GM12878 (cell line): ENCODE measurements around the gene MCM3AP. TPM values are rescaled to one million over a fixed set of nuclear protein-coding genes. Genes with fewer than 3 reads are reported as not detected.

Experiments used
- ATAC-seq: fragments of 200-7000 bp; cut with Tn5 transposase; 3 replicates; pipeline ENCODE4 v1.9.1; 2020; ENCODE audit warnings: mild to moderate bottlenecking, moderate library complexity
- BruUV-seq: library from RNA; stranded (reverse); fragments of 400-500 nt; replicated peaks from 2 replicates; lab custom pipeline; 2021; lab: Mats Ljungman, UMichigan
- CTCF ChIA-PET: fragments of 300-600 bp; sonication (Branson Sonifier 250); formaldehyde crosslinking; extraction: SDS; loops from one replicate; lab custom pipeline; 2021; ENCODE audit warnings: inconsistent platforms; lab: Yijun Ruan, JAX
- POLR2A ChIA-PET: fragments of 350-600 bp; formaldehyde crosslinking; extraction: SDS; loops from one replicate; lab custom pipeline; 2021; ENCODE audit warnings: inconsistent platforms; lab: Charles Lee
- RAD21 ChIA-PET: fragments of 300-600 bp; sonication (Branson Sonifier 250); formaldehyde crosslinking; loops from one replicate; lab custom pipeline; 2023; ENCODE audit warnings: antibody characterized with exemption; ENCODE audit not compliant: unreplicated experiment; lab: Charles Lee
- SMC1A ChIA-PET: fragments of 300-600 bp; sonication (Branson Sonifier 250); formaldehyde crosslinking; loops from one replicate; lab custom pipeline; 2023; ENCODE audit not compliant: unreplicated experiment, uncharacterized antibody; lab: Charles Lee
- DNase-seq: peaks from one replicate; pipeline ENCODE4 v3.0.0-alpha.2; 2011; ENCODE audit warnings: low read depth, low spot score
- FAIRE-seq: peaks from 3 replicates; lab custom pipeline; 2011; peaks lifted over from hg19 to GRCh38; lab: Jason Lieb, UNC
- H2AFZ ChIP-seq: 2 replicates; pipeline ENCODE4 v1.6.0; 2011; ENCODE audit warnings: low read depth, low read length, control low read depth; ENCODE audit not compliant: control insufficient read depth
- H3K27ac ChIP-seq: 2 replicates; pipeline ENCODE4 v1.5.1; 2011; ENCODE audit warnings: control low read depth; ENCODE audit not compliant: control insufficient read depth, insufficient read depth
- H3K27me3 ChIP-seq, 2 experiments: replicated peaks in 1 of 2; 2 replicates each; pipeline versions ENCODE4 v1.6.0 to v1.6.1; 2011; ENCODE audit warnings: low read length in 1 of 2; ENCODE audit not compliant: control insufficient read depth in 2 of 2, insufficient read depth in 2 of 2
- H3K36me3 ChIP-seq, 2 experiments: 2 replicates each; pipeline ENCODE4 v1.5.1; 2011; ENCODE audit warnings: low read length in 1 of 2; ENCODE audit not compliant: control insufficient read depth in 2 of 2, insufficient read depth in 2 of 2
- H3K4me1 ChIP-seq: 2 replicates; pipeline ENCODE4 v1.6.1; 2011; ENCODE audit warnings: mild to moderate bottlenecking, low read length, moderate library complexity, mixed read lengths; ENCODE audit not compliant: control insufficient read depth, insufficient read depth
- H3K4me2 ChIP-seq: 2 replicates; pipeline ENCODE4 v1.6.0; 2011; ENCODE audit warnings: control low read depth; ENCODE audit not compliant: control insufficient read depth, insufficient read depth
- H3K4me3 ChIP-seq: fragments of 200-600 bp; sonication (generic); 2 replicates; pipeline ENCODE4 v1.5.1; 2016
- H3K79me2 ChIP-seq: 2 replicates; pipeline ENCODE4 v1.6.0; 2011; ENCODE audit warnings: low read length; ENCODE audit not compliant: control insufficient read depth, insufficient read depth
- H3K9ac ChIP-seq: 2 replicates; pipeline ENCODE4 v1.8.0; 2011; ENCODE audit warnings: low read length, control low read depth, mixed read lengths; ENCODE audit not compliant: control insufficient read depth, insufficient read depth
- H3K9me3 ChIP-seq: replicated peaks from 3 replicates; pipeline ENCODE4 v1.5.1; 2011; ENCODE audit warnings: mild to moderate bottlenecking, low read length; ENCODE audit not compliant: control insufficient read depth, insufficient read depth
- H4K20me1 ChIP-seq: 2 replicates; pipeline ENCODE4 v1.6.0; 2011; ENCODE audit not compliant: control insufficient read depth, insufficient read depth
- E2F8 ChIP-seq: fragments of 450-650 bp; IDR thresholded peaks from 2 replicates; pipeline ENCODE4 v1.6.1; 2018; ENCODE audit warnings: mild to moderate bottlenecking, low read depth, moderate library complexity; ENCODE audit not compliant: partially characterized antibody
- IKZF2 ChIP-seq, 2 experiments: fragments of 450-650 bp; IDR thresholded peaks; 2 replicates each; pipeline ENCODE4 v1.6.1; 2017; ENCODE audit warnings: mild to moderate bottlenecking in 2 of 2, moderate library complexity in 2 of 2
- PAX8 ChIP-seq: fragments of 450-650 bp; IDR thresholded peaks from 2 replicates; pipeline ENCODE4 v1.6.1; 2017; ENCODE audit warnings: mild to moderate bottlenecking, moderate library complexity
- RAD21 ChIP-seq: IDR thresholded peaks from 2 replicates; pipeline ENCODE4 v1.6.1; 2011; ENCODE audit warnings: mild to moderate bottlenecking, low read depth, low read length, moderate library complexity; ENCODE audit not compliant: insufficient read depth
- RELB ChIP-seq: fragments of 450-650 bp; IDR thresholded peaks from 2 replicates; pipeline ENCODE4 v1.6.1; 2017; ENCODE audit warnings: low read depth, mild to moderate bottlenecking, moderate library complexity
- SPI1 ChIP-seq: IDR thresholded peaks from 2 replicates; pipeline ENCODE4 v1.6.1; 2011; ENCODE audit warnings: low read depth, mild to moderate bottlenecking, low read length, moderate library complexity, borderline replicate concordance; ENCODE audit not compliant: insufficient read depth
- SRF ChIP-seq, 2 experiments: IDR thresholded peaks; 2 replicates each; pipeline ENCODE4 v1.6.1; 2011; ENCODE audit warnings: low read depth in 2 of 2, low read length in 2 of 2, mild to moderate bottlenecking in 1 of 2, moderate library complexity in 1 of 2
- STAT1 ChIP-seq: fragments of 450-650 bp; conservative IDR thresholded peaks from 2 replicates; pipeline ENCODE4 v1.6.1; 2014; ENCODE audit warnings: antibody characterized with exemption, mild to moderate bottlenecking
- SUPT20H ChIP-seq: IDR thresholded peaks from 2 replicates; pipeline ENCODE4 v1.6.1; 2011; ENCODE audit warnings: low read depth, mild to moderate bottlenecking, low read length, moderate library complexity, borderline replicate concordance; ENCODE audit not compliant: control insufficient read depth
- ZBED1 ChIP-seq: IDR thresholded peaks from 2 replicates; pipeline ENCODE4 v1.6.1; 2016; ENCODE audit warnings: borderline replicate concordance
- ZBTB4 ChIP-seq: fragments of 450-650 bp; formaldehyde crosslinking; IDR thresholded peaks from 2 replicates; pipeline ENCODE4 v1.4.0; 2022; ENCODE audit warnings: mild to moderate bottlenecking, moderate library complexity
- ZNF384 ChIP-seq: IDR thresholded peaks from 2 replicates; pipeline ENCODE4 v1.6.1; 2012; ENCODE audit warnings: low read depth, mild to moderate bottlenecking, low read length, improper control_type of control experiment, borderline replicate concordance
- ZZZ3 ChIP-seq: IDR thresholded peaks from 2 replicates; pipeline ENCODE4 v1.6.1; 2011; ENCODE audit warnings: low read depth; ENCODE audit not compliant: control insufficient read depth, insufficient read length
- WGBS: methylation state at CpG from one replicate; pipeline ENCODE4 v1.1.6; 2016; ENCODE audit warnings: low lambda C conversion rate; ENCODE audit not compliant: insufficient replicate concordance, insufficient coverage; ENCODE audit errors: missing lambda C conversion rate; 5-methylcytosine and 5-hydroxymethylcytosine counted together
- in situ Hi-C: fragments of 300-500 bp; cut with MboI; formaldehyde crosslinking; loops from 9 replicates; pipeline ENCODE4 v1.14.3; 2018; ENCODE audit warnings: mixed read lengths
- intact Hi-C: fragments of 100-400 bp; cut with micrococcal nuclease; formaldehyde crosslinking; loops from one replicate; pipeline ENCODE4 v1.14.2; 2022; ENCODE audit not compliant: unreplicated experiment
- polyA plus RNA-seq, 11 experiments: library from polyadenylated mRNA; depleted of rRNA in 4 of 11; unstranded in 6 of 11; stranded (reverse) in 5 of 11; fragments of >200 nt; fragmentation: Nextera tagmentation in 4 of 11; fragmentation: Illumina TruSeq in 1 of 11; extraction: Ambion mirVana in 4 of 11; extraction: Trizol in 1 of 11; gene quantifications; 1 replicate in 1 of 11; 2 replicates in 10 of 11; pipeline versions ENCODE4 v1.2.1 to v1.2.3, GENCODE V29; 2011 to 2016; ENCODE audit warnings: inconsistent platforms in 2 of 11, missing spikeins in 2 of 11, low read depth in 1 of 11
- total RNA-seq, 4 experiments: library from RNA; depleted of rRNA in 3 of 4; stranded (reverse); fragments of >200 nt in 3 of 4; fragmentation: Illumina TruSeq in 1 of 4; extraction: Trizol in 1 of 4; gene quantifications; 2 replicates each; pipeline versions ENCODE4 v1.2.1 to v1.2.3, GENCODE V29; 2013 to 2021
- TF ChIP-seq, protein P1 (sequence below): fragments of 450-650 bp; IDR thresholded peaks from 2 replicates; pipeline ENCODE4 v1.6.1; 2017; ENCODE audit warnings: mild to moderate bottlenecking

The MCM3AP gene
- total and polyA plus RNA-seq, 10 of the 15 experiments (the other 5 are each of a cell fraction or from before 2014, with no cell fraction given): 6.1 to 95.7 (median 47.0) TPM

- ChIA-PET POLR2A (no interaction called here), RAD21 (no interaction called here), CTCF (no interaction called here), SMC1A (no interaction called here)
- no peaks in the 10 kb centered on the region for H3K79me2 ChIP-seq
- no peak overlapping the region for H3K27ac ChIP-seq
- intact Hi-C loops: no loop called here
- BruUV-seq: no TSS peak
- H3K4me3 ChIP-seq: no peak overlapping the region
- ATAC-seq (no peak), FAIRE-seq (no peak), DNase-seq (no peak)
- WGBS: 89% methylated on average over 2 of the region's 2 CpGs
- H2AFZ ChIP-seq: no peak overlapping the region
- H3K36me3 ChIP-seq: peaks cover 0 to 2% of the 10 kb centered on the region in 2 experiments; a peak in 3 of 4 replicates
- no peaks in the 10 kb centered on the region for H3K27me3 ChIP-seq
- no peaks in the 10 kb centered on the region for H3K4me1 ChIP-seq
- in situ Hi-C loops: no loop called here
- no peak overlapping the region for H3K9ac ChIP-seq
- H3K4me2 ChIP-seq: no peak overlapping the region
- H4K20me1 ChIP-seq: no peaks in the 10 kb centered on the region
- H3K9me3 ChIP-seq: no peaks in the 10 kb centered on the region
- TF ChIP-seq RAD21 (no peak), SPI1 (no peak), STAT1 (no peak), SUPT20H (no peak), ZBTB4 (no peak), E2F8 (no peak), ZNF384 (no peak), ZBED1 (no peak), RELB (no peak), ZZZ3 (no peak), IKZF2 (IDR thresholded peaks at IDR 0.05) (no peak), PAX8 (no peak), SRF (IDR thresholded peaks at IDR 0.05; ENCODE audit: low read depth in 2 of 2, low read length in 2 of 2) (no peak)
- TF ChIP-seq, protein P1, sequence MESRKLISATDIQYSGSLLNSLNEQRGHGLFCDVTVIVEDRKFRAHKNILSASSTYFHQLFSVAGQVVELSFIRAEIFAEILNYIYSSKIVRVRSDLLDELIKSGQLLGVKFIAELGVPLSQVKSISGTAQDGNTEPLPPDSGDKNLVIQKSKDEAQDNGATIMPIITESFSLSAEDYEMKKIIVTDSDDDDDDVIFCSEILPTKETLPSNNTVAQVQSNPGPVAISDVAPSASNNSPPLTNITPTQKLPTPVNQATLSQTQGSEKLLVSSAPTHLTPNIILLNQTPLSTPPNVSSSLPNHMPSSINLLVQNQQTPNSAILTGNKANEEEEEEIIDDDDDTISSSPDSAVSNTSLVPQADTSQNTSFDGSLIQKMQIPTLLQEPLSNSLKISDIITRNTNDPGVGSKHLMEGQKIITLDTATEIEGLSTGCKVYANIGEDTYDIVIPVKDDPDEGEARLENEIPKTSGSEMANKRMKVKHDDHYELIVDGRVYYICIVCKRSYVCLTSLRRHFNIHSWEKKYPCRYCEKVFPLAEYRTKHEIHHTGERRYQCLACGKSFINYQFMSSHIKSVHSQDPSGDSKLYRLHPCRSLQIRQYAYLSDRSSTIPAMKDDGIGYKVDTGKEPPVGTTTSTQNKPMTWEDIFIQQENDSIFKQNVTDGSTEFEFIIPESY: no peak
These were observed 23.0 kb upstream of the MCM3AP start for GRCh38 chr21:46308431-46308830.
